ENCODE measurements around the gene MYO1C.
"Not testable (repeated sequence)": the region's sequence is repeated elsewhere in the genome, so short reads cannot be mapped to it uniquely, and the experiment has no call there.

Gene MYO1C

DNA sequence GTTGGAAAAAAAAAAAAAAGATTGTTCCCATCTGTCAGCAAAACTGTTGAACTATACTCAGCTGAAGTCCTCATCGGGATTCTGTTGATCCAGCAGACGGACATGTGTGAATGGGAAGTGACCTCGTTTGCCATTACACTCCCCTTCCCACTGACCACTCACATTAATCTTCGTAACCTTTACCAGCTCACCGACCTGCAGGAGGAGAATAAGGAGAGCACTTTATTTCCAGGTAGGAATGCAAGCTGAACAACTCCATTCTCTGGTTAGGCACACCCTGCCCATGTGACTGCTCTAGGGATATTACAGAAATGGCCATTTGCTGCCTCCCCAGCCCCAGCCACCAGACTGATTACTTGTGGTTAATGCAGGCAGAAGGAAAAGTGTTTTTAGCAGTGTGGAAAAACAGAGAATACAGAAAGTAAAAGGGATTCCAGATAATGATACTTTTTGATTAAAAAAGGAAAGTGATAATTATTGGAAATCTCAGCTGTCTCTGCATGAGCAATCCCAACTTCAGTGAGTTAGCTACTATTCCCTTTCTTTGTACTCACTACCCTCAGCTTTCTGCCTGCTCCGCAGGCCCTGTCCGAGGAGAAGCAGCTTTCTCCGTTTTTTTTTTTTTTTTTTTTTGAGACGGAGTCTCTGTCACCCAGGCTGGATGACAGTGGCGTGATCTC, 68.9 kb downstream of the MYO1C start:
- Histone ChIP-seq H3K9me3 (ENCODE audit: control insufficient read depth, insufficient read depth, low read length) (no peaks in the 10 kb centered on the region), H3K9ac (ENCODE audit: low read depth, low read length) (no peak overlapping the region), H3K4me1 (ENCODE audit: insufficient read depth, low read length) (no peaks in the 10 kb centered on the region), H3K36me3 (ENCODE audit: insufficient read depth, low read length) (peaks cover 12% of the 10 kb centered on the region)

DNA sequence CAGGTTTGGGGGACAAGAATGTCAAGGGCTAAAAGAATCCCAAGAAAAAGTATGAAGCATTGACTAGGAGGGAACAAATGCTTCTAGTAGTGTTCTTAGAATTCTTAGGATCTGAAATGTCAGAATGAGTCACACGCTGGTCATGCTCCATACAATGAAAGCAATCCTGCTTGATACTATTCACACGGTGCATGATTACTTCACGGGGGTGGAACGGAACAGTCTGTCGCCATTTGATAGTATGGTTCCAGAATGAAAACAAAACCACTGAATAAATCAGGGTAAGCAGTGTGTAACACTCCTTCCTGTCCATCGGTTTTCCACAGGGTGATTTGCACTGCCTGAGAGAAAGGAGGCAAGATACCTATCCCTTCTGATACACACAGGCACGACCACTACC, 69.6 kb downstream of the MYO1C start:
- Histone ChIP-seq H3K36me3 (ENCODE audit: insufficient read depth, low read length) (peaks cover 12% of the 10 kb centered on the region), H3K9ac (ENCODE audit: low read depth, low read length) (no peak overlapping the region), H3K4me1 (ENCODE audit: insufficient read depth, low read length) (no peaks in the 10 kb centered on the region), H3K9me3 (ENCODE audit: control insufficient read depth, insufficient read depth, low read length) (no peaks in the 10 kb centered on the region)

DNA sequence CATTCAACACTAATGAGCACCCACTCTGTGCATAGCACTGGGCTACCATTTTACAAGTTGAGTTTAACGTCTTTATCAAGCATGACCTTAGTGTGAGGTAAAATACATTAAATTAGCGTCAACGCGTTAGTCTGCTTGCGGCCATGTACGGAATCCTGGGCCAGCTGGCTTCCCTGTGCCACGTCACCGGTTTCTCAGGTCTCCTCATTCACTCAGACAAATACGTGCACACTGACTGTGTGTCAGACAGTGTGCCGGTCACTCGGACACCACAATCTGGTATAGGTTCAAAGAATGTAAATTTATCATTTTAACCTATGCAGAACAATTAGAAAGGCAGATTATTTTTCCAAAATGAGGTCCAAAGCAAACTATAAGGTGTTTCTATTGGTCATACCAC, 71.0 kb downstream of the MYO1C start:
- Histone ChIP-seq H3K36me3 (ENCODE audit: insufficient read depth, low read length) (peaks cover 12% of the 10 kb centered on the region), H3K4me1 (ENCODE audit: insufficient read depth, low read length) (no peaks in the 10 kb centered on the region), H3K9ac (ENCODE audit: low read depth, low read length) (no peak overlapping the region), H3K9me3 (ENCODE audit: control insufficient read depth, insufficient read depth, low read length) (no peaks in the 10 kb centered on the region)

DNA sequence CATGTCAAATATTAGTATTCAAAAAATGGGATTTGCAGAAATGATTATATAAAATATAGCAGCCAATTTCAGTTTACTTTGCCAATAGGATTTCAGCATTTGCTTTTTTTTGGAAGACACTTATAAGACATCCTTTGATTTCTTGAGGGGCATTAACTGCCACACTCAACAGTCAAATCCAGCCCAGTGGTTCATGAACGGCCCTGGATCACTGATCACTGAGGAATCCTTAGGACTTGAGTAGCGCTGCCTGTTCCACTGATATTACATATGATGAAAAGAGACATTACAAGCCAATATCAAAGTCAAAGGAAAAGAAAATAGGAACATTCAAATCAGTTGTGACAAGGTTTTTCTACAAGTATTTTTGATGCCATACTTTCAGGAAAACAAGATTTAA, 71.5 kb downstream of the MYO1C start:
- Histone ChIP-seq H3K4me1 (ENCODE audit: insufficient read depth, low read length) (no peaks in the 10 kb centered on the region), H3K36me3 (ENCODE audit: insufficient read depth, low read length) (peaks cover 12% of the 10 kb centered on the region), H3K9ac (ENCODE audit: low read depth, low read length) (no peak overlapping the region), H3K9me3 (ENCODE audit: control insufficient read depth, insufficient read depth, low read length) (no peaks in the 10 kb centered on the region)

DNA sequence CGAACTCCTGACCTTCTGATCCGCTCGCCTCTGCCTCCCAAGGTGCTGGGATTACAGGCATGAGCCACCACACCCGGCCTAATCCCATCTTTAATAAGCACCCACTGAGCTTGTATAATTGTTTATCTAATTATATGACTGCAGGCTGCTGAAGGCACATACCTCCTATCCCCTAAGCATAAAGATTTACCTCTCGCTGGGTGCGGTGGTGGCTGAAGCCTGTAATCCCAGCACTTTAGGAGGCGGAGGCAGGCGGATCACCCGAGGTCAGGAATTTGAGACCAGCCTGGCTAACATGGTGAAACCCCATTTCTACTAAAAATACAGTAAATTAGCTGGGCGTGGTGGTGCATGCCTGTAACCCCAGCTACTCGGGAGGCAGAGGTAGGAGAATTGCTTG, 72.3 kb downstream of the MYO1C start:
- Histone ChIP-seq H3K9ac (ENCODE audit: low read depth, low read length) (no peak overlapping the region), H3K9me3 (ENCODE audit: control insufficient read depth, insufficient read depth, low read length) (no peaks in the 10 kb centered on the region), H3K4me1 (ENCODE audit: insufficient read depth, low read length) (no peaks in the 10 kb centered on the region), H3K36me3 (ENCODE audit: insufficient read depth, low read length) (peaks cover 12% of the 10 kb centered on the region)

DNA sequence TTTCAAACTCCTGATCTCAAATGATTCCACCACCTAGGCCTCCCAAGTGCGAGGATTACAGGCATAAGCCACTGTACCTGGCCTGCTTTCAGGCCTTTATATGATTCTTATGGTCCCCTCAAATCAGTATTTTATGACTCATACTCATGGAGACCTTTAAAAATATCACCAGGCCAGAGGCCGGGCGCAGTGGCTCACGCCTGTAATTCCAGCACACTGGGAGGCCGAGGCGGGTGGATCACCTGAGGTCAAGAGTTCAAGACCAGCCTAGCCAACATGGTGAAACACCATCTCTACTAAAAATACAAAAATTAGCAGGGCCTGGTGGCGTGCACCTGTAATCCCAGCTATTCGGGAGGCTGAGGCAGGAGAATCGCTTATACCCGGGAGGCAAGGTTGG, 74.0 kb downstream of the MYO1C start:
- not testable (repeated sequence) for H3K36me3 ChIP-seq (ENCODE audit: insufficient read depth, low read length); H3K9ac ChIP-seq (ENCODE audit: low read depth, low read length); H3K4me1 ChIP-seq (ENCODE audit: insufficient read depth, low read length); H3K9me3 ChIP-seq (ENCODE audit: control insufficient read depth, insufficient read depth, low read length)

DNA sequence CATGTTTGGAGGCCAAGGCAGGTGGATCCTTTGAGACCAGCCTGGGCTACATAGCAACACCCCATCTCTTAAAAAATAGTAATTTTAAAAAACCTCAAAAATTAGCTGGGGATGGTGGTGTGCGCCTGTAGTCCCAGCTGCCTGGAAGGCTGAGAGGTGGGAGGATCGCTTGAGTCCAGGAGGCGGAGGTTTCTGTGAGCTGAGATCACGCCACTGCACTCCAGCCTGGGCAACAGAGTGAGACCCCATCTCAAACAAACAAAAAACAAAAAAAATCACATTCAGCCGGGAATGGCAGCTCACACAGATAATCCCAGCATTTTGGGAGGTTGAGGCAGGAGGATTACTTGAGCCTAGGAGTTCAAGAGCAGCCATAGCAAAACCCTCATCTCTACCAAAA, 76.1 kb downstream of the MYO1C start:
- no peaks in the 10 kb centered on the region for H3K4me1 ChIP-seq (ENCODE audit: insufficient read depth, low read length)

DNA sequence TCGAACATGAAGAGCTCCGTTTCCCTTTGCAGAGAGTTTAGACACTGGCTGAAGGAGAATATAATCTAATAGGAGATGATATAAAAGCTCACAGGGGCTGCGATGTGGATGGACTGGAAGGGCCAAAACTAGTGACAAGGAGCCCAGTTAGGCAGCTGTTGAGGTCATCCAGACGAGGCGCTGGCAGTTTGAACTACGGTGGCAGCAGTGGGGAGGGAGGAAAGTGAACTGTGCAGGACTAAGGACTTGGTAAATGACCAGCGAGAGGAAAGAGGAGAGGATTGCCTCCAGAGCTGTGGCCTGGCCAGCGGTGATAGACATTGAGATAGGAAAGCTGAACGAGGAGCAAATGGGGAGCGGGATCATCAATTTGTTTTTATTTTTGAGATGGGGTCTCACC, 77.9 kb downstream of the MYO1C start:
- Histone ChIP-seq H3K9me3 (ENCODE audit: control insufficient read depth, insufficient read depth, low read length) (no peaks in the 10 kb centered on the region), H3K4me1 (ENCODE audit: insufficient read depth, low read length) (no peaks in the 10 kb centered on the region), H3K36me3 (ENCODE audit: insufficient read depth, low read length) (no peaks in the 10 kb centered on the region), H3K9ac (ENCODE audit: low read depth, low read length) (no peak overlapping the region)

More for the DNA sequence above, 76.1 kb downstream of the MYO1C start:
- Histone ChIP-seq H3K9me3 (ENCODE audit: control insufficient read depth, insufficient read depth, low read length) (no peaks in the 10 kb centered on the region), H3K9ac (ENCODE audit: low read depth, low read length) (no peak overlapping the region), H3K36me3 (ENCODE audit: insufficient read depth, low read length) (peaks cover 3% of the 10 kb centered on the region)

All from ES-I3 (cell line).